Neural progenitor cell (in vitro differentiated cells): ENCODE measurements around the gene PROZ.

ENCODE experiments used
- CTCF ChIP-seq: fragments of 200-600 bp; sonication (generic); IDR thresholded peaks from 2 replicates; pipeline ENCODE4 v1.5.1; 2017; ENCODE audit warnings: antibody characterized with exemption, mild to moderate bottlenecking
- EZH2 ChIP-seq: fragments of 200-600 bp; sonication (generic); IDR thresholded peaks from 2 replicates; pipeline ENCODE4 v1.6.1; 2017; ENCODE audit warnings: antibody characterized with exemption, mild to moderate bottlenecking, moderate library complexity
- EZH2phosphoT487 ChIP-seq: fragments of 200-600 bp; sonication (generic); IDR thresholded peaks from 2 replicates; pipeline ENCODE4 v1.6.1; 2017; ENCODE audit warnings: antibody characterized with exemption

- TF ChIP-seq CTCF (no peak), EZH2phosphoT487 (no peak), EZH2 (no peak)
These were observed 14.2 kb upstream of the PROZ start for GRCh38 chr13:113144255-113144629.
